Activated CD4-positive, alpha-beta T cell treated with anti-CD3 and anti-CD28 coated beads, Interleukin-2, amount 50 U/mL, for 24 hours (primary cell): ENCODE results near the gene MYO1B.

Experiments
- DNase-seq, 2 donors: peaks; one replicate each; pipeline ENCODE4 v3.0.0-alpha.2; 2020; ENCODE audit warnings: low read depth in 1 of 2, low spot score in 1 of 2

The MYO1B gene

DNA sequence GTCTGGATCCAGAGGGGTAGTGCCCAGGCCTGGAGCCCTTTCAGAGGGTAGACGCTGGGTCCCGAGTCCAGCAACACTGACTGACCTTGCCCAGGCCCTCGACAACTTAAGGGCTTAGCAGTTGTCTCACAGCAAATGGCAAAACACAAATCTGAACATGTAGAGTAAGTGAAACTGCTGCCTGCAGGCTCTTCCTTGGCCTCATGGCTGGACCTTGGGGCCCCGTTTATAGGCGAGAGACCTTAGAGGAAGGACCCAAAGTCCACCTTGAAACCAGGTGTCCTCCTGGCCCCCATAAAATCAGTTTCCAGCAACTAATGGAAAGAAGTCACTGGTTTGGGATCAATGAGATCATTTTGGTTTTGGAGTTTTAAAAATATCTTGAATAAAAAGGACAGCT is 154.4 kb downstream of the MYO1B start:
- no peak for DNase-seq

DNA sequence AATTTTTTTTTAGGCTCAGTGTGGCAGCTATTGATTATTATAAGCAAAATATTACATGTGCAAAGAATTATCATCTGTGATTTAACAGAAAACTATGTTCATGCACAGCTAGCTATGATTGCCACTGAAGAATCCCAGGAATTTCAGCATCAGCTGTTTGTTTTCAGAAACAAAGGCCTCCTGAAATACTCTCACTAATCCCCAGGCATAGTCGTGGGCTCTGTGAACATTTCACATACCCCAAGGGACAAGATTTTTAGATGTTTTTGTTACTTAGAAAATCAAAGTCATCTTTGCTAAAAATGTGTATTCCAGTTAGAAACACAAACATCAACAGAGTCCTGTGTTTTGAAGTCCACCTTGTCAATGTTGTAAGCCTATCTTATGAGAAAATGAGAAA is 156.1 kb downstream of the MYO1B start:
- DNase-seq, result no peak

DNA sequence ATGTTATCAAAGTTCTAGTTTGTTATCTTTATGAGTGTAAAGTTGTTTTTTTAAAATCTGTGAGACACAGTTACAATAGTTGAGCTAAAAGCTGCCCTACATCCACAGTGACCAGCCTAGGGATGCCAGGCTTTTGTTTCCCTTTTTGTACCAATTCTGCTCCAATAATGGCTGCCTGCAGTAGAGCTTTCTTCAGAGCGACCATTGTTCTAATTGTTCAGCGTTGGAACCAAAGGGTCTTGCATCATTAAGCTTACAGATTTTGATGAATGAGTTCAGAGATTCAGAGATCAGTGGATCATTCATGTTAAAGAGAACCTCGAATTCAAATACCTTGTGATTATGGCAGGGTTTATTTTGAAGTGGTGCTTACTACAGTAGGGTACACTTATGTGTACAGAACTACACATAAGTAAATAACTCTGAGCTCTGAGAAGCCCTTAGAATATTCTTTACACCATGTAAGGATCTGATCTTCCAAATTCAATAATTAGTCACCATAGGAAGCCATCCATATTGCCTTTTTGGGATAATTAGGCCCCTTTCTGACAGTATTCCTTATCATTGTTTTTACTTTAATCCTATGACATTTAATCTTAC is 157.9 kb downstream of the MYO1B start:
- DNase-seq, result no peak

DNA sequence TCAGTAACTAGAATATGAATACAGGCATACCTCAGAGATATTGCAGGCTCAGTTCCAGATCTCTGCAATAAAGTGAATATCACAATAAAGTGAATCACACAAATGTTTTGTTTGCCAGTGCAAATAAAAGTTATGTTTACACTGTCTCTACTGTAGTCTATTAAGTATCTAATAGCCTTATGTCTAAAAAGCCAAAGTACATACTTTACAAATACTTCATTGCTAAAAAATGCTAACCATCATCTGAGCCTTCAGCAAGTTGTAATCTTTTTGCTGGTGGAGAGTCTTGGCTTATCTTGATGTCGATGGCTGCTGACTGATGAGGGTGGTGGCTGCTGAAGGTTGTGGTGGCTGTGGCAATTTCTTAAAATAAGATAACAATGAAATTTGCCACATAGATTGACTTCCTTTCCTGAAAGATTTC is 159.4 kb downstream of the MYO1B start:
- no peak for DNase-seq

DNA sequence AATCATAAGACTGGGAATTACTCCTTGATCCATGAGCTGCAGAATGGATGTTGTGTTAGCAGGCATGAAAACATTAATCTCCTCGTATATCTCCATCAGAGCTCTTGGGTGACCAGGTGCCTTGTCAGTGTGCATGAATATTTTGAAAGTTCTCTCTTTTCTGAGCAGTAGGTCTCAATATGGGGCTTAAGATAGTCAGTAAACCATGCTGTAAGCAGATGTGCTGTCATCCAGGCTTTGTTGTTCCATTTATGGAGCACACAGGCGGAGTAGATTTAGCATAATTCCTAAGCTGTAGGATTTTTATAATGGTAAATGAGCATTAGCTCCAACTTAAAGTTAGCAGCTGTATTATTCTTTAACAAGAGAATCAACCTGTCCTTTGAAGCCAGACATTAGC is 160.3 kb downstream of the MYO1B start:
- no peak for DNase-seq

DNA sequence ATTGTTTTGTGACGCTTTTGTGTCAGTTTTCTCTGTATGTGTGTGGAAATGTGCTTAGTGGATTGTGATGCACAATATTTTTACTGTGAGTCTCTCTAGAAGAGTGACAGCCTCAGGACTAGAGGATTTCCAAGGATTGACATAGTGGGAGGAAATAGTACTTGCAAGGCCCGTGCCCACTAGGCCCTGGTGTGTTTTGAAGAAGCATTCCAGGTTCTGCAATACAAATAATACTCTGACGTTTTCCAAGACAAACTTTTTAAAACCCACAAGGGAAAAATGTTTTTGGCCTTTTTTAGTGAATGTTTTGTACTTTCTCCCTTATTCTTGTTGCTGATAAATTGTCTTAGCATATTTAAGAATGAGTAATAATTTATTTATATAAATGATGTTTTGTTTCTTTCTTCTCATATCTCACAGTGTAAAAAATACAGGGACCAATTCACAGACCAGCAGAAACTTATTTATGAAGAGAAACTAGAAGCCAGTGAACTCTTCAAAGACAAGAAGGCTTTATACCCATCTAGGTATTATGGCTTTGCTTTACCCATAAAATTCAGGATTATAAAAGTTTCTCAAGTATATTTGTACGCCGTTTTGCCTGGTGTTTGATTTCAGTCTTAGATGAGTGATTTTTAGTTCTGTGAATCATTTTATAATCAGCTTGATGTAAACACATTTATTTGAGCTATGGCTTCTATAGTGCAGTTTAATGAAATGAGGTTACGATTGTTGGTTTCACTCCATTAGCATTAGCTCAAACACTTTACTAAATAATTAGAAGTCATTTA is 165.6 kb downstream of the MYO1B start:
- DNase-seq, result no peak

DNA sequence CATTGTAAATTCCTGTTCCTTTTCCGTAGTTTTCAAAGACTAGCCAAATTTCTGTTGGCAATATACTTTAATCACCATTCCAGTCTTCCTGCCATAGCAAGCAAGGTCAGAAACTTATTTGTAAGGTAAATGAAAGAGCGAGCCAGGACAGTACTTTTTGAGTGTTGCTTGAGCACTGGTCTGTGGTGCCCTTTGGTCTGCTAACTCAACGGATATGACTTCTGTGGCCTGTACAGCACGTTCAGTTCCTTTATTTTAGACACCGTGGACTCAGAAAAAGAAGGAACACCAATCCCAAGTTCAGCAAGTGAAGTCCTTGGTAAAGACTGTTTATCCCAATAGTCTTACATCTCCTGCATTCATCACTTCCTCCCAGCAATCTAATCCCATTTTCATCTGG is 166.3 kb downstream of the MYO1B start:
- DNase-seq, result no peak

DNA sequence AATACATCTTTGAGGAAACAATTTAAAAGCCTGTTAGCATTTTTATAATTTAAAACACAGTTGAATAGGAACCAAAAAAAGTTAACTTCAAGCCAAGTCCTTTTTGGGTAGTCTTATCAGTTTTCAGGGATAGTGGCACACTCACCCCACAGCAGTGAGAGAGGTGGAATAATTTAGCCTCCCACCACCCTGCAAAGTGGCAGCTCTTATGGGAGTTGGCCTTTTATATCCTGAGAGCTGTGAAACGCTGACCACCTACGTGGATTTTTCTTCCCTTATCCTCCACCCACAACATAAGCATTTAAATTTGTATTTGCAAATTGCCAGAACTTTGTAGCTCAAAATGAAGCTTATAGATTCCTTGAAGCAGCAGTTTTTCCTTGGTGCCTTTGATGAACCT is 167.1 kb downstream of the MYO1B start:
- no peak for DNase-seq

DNA sequence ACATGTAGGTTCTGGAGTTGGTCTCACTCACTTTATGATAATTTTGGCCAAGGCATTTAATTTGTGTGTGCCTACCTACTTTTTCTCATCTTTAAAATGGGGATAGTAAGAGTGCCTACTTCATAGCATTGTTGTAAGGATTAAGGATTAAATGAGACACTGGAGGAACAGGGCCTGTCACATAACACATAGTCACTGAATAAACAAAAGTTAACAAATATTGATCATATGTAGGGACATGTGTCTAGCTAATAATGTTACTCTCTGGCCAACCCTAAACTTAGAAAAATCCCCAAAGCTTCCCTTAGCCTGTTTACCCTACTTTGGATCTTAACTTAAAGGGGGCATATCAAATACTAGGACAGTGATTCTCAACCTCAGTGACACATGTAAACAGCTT is 169.9 kb downstream of the MYO1B start:
- DNase-seq, result no peak

DNA sequence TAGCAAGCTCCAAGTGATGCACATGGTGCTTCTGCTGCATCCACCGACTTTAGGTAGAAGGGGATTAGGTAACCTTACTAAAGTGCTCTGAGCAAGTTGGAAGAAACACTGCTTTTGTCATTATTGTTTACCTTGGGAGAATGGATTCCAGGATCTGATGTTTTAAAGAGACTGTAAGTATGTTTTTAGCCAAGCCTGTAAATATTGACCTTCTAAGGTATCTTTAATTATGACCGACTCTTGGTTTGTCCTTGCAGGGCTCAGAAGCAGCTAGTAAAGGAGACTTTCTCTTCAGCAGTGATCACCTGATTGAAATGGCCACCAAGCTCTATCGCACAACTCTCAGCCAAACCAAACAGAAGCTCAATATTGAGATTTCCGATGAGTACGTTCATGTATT is 170.7 kb downstream of the MYO1B start:
- no peak for DNase-seq

DNA sequence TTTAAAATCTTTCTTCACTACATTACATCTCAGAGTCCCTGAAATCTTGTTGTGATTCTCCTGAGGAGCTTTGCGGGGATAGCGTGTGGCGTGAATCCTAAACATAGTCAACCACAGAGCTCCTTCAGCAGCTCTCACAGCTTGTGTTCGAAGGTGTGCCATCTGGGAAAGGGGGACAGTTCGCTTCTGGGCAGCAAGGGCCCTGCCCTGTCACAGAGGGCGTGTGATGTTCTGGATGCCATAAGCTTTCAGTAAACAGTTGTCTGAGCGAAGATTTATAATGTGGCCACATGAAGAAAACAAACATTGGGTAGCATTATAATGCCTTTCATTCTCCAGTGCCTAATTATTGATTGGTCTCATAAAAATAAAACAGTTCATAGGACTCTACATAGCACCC is 172.5 kb downstream of the MYO1B start:
- no peak for DNase-seq

DNA sequence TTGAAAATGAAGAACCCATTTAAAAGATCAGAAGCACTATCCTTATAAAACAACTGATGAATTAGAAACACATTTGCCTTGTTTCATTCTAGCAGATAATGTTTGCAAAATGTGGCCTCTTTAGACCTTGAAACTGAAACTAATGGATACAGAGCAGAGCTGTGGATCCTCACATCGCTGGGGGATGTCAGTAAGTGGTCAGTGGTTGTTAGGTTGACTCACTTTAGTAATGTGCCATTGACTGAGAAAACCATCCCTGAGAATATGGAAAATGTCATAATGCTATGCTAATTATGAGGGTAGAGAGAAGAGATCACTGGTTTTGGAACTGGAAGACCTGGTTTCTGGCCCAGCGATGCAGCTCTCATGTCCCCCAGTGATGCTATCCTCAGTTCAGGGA is 176.7 kb downstream of the MYO1B start:
- no peak for DNase-seq

DNA sequence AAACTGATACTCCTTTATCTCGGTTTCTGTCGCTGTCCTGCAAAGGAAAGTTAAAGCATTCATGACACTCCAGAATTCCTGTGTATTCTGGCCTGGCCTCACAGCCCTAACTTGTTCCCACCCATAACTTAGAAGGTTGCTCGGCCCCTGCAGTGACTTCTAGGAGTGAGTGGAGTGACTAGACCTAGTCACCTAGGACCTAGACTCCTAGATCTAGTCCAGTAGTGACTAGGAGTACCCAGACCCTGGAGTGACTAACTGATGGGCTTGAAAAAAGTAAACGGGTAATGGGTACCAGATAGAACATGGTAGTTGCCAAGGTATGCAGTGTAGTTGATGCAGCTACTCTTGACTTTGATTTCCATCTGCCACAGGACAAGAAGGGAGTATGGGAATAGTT is 181.8 kb downstream of the MYO1B start:
- DNase-seq, result no peak

DNA sequence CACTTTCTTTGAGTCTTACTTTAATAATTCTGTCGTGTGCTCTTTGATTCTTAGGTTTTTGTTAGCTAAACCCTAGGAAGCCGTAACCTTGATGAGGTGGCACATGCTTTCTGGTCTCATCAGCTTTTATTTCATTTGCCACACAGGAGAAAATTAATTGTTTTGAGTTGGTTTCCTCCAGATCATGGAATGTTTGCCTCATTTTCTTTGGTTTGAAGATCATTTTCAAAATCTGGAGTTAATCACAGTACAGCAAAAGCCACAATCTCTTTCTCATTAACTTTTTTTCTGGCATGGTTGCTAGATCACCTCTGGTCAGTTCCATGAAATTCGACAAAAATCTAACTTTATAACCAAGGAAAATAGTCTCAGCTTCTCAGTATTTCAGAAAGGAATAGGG is 182.9 kb downstream of the MYO1B start:
- DNase-seq, result no peak

DNA sequence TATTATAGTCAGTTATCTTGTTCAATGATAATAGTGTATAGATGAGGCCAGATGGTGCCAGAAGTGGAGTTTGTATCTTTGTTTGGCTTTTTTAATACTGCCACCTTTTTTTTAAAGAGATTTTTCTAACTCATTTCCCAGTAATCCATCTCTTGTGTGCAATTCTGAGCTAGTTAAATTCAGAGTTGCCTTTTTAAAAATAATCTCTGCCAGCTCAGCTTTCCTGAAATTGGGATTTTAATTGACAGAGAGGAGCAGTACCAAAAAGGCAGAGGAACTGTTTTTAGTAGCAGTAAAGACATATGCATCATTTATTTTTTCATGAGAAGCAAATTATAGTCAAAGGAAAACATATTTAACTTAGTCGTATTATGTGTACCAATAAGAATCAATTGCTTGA is 185.3 kb downstream of the MYO1B start:
- DNase-seq, result no peak

DNA sequence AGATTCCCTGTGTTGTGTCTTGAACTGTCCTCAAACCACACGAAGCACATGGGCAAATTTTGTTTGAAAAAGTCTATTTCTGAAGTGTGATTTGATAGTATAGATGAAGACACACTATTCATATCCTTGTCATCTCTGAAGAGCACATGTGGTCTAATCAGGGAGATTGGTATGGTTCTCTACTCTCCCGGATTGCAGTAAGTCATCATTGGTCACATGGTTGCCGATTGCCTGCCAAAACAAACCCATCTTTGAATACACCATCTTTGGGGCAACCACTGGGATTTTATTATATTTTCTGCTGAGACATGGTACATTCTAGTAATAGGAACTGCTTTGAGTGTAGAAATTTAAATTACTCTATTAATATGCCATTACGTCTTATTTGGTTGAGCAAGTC is 186.9 kb downstream of the MYO1B start:
- no peak for DNase-seq

DNA sequence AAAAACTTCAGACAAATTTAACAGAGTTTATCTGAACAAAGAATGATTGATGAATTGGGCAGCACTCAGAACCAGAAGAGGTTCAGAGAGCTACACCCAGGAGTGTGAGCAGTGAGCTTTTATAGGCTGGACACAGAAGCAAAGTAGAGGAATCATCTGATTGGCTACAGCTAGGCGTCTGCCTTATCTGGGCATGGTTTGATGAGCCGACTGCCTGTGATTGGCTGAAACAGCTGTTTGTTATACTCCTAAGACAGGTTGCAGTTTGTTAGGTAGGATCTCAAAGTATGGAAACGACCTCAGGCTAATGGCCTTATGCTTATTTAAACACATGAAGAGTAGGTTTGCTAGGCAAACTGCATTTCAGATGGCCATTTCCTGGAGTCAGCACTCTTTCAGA is 188.9 kb downstream of the MYO1B start:
- DNase-seq, result no peak

DNA sequence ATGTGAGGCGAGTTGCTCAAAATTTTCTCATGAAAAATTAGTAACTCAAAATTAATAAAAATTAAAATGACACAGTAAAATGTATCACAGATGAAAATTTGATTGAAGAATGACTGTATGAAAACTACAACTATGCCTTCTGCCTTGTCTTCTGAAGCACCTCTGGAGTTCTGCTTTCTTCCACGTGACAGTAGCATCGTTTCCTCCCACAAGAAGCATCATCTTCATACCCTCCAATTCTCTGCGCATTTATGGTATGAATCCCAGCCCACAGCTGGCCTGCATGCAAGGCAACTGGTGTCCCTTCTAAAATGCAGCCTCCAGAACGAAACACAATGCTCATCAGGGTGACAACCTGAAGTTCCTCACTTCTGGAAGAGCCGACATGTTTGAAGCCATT is 189.9 kb downstream of the MYO1B start:
- no peak for DNase-seq

DNA sequence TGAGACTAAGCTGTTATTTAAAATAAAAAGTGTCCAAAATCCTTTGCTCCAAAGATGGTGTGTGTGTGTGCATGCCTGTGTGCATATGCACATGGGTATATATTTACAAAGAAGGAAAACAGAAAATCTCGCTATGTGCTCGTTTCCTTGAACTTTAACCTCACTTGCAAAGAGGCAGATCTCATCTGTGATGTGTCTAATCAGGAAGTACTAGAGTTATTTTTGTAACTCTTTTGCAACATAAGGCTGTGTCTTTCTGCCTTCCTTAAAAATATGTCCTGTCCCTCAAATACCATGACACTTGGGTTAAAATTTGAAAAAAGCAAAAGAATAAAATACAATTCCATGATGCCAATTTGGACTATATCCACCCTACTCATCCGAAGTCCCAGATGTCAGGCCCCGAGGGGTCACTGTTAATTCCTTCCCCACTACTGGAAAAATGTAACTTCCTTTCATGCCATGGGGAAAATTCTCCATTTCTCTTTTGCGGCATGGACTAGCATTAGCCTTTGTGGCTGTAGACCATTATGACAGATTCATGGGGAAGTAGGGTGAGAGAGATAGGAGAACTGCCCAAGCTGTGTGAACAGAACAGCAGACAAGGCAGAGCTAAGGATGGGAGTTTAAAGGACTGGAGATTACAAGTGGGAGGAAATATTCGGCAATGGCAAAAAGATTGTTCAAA is 191.3 kb downstream of the MYO1B start:
- DNase-seq, result no peak

DNA sequence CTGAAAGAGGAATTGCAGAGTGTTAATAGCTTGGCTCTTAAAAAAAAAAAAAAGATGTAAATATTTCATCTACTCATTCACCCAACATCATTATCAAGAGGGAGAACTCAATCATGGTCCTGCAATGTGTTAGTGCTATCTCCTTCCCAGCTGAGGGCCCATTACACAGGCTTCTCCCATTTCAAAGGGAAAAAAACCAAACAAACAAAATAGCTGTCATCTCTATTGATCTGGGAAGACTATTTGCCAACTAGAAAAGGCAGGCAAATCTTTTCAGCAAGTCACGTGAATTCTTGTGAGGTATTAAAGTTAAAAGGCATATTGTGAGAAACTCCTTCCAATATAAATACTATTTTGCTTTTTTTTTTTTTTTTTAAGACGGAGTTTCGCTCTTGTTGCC is 194.3 kb downstream of the MYO1B start:
- no peak for DNase-seq

DNA sequence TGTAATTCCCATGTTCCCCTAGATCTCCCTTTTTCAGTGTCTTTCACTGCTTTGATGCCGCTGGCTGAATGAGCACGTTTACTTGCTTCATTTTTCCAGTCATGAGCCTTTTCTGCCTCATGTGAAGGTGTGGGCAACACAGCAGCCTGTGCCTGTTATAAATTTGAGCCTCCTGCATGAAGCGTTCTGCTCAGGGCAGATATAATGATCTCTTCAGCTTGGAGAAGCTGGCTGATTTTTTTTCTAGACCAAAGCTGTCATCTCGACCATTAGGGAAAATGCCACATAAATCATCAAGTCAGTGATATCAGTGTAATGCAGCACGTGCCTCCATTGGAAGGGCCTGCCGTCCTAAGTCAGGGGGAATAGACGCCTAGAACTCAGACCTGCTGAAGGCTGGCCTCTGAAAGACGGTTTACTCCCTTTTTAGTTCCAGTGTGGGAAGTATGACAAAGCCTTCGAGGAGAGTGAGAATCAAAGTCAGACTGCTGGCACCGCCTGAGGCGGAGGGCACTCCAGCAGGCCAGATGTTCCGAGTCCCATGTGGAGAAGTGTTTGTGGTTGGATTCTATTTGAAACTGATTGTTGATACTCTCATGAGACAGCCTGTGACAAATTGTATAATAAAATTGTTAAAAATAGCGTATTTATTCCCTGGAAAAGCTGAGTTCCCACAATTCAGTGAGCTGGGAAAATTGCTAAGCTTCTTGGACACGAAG is 196.5 kb downstream of the MYO1B start:
- DNase-seq, result no peak

DNA sequence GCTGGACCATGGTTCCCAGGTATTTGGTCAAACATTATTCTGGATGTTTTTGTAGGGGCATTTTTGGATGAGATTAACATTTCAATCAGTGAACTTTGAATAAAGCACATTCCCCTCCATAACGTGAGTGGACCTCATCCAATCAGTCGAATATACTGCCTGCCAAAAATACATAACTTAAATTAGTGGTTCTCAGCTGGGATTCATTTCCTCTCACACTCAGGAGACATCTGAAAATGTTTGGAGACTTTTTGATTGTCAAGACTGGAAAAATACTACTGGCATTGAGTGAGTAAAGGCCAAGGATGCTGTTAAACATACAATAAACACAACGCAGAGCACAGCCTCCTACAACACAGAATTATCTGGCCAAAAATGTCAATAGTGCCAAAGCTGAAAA is 198.2 kb downstream of the MYO1B start:
- no peak for DNase-seq
